Thyroid gland (tissue), 4 donors: ENCODE data around the gene NPHP4.

ENCODE experiments used
- POLR2A ChIP-seq, 2 donors: fragments of 450-650 bp; IDR thresholded peaks; one replicate each; pipeline ENCODE4 v1.6.1; 2017; ENCODE audit warnings: antibody characterized with exemption in 2 of 2, mild to moderate bottlenecking in 2 of 2, moderate library complexity in 1 of 2
- TF ChIP-seq, protein P1 (sequence below), 6 experiments: fragments of 200-600 bp in 3 of 6; fragments of 450-650 bp in 3 of 6; sonication (generic) in 3 of 6; IDR thresholded peaks; one replicate each; pipeline ENCODE4 v1.5.1; 2016 to 2019; ENCODE audit warnings: antibody characterized with exemption in 6 of 6, mild to moderate bottlenecking in 2 of 6, inconsistent platforms in 1 of 6, moderate library complexity in 1 of 6

DNA sequence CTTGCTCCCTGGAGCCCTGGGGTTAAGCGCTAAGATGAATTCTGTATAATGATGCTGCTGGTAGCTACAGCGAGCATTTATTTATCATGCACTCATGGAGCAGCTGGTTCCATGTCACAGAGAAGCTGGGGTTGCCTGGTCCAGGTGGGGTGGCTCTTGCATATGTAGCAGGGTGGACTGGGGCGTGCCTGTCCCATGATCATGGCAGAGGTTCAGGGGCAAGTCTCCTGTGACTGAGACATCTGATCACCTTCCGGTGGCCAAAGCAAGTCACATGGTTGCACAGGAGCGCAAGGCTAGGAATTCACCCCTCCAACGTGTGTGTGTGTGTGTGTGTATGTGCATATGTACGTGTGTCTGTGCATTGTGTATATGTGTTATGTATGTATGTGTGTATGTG, 37.9 kb upstream of the NPHP4 start:
- TF ChIP-seq, protein P1, sequence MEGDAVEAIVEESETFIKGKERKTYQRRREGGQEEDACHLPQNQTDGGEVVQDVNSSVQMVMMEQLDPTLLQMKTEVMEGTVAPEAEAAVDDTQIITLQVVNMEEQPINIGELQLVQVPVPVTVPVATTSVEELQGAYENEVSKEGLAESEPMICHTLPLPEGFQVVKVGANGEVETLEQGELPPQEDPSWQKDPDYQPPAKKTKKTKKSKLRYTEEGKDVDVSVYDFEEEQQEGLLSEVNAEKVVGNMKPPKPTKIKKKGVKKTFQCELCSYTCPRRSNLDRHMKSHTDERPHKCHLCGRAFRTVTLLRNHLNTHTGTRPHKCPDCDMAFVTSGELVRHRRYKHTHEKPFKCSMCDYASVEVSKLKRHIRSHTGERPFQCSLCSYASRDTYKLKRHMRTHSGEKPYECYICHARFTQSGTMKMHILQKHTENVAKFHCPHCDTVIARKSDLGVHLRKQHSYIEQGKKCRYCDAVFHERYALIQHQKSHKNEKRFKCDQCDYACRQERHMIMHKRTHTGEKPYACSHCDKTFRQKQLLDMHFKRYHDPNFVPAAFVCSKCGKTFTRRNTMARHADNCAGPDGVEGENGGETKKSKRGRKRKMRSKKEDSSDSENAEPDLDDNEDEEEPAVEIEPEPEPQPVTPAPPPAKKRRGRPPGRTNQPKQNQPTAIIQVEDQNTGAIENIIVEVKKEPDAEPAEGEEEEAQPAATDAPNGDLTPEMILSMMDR (IDR thresholded peaks at IDR 0.05) = no peak
- no peak for TF ChIP-seq POLR2A (IDR thresholded peaks at IDR 0.05)
